HG03520 (cell line): ENCODE data around the gene TIMM44.
A peak's percentile ranks its signal among the peaks of the same experiment; 100 is the strongest.

Experiments used
- ATAC-seq: cut with Tn5 transposase; IDR thresholded peaks from one replicate; pipeline ENCODE4 v1.9.1; 2021; ENCODE audit warnings: mild to moderate bottlenecking, moderate library complexity; ENCODE audit not compliant: unreplicated experiment

Gene TIMM44

GRCh38 chr19:7915250-7916102, 28.0 kb downstream of the TIMM44 start:
- ATAC-seq = no peak

GRCh38 chr19:7914598-7915045, 28.8 kb downstream of the TIMM44 start, which contains the start of gene TGFBR3L:
Gene TGFBR3L, plus strand, starts transcription at chr19:7914830.
- no peak for ATAC-seq

- ATAC-seq = no peak
Measured at GRCh38 chr19:7914099-7914498, 29.4 kb downstream of the TIMM44 start.

- ATAC-seq = no peak
Measured at GRCh38 chr19:7913652-7914051, 29.8 kb downstream of the TIMM44 start.

GRCh38 chr19:7912697-7913564, 30.5 kb downstream of the TIMM44 start:
- no peak for ATAC-seq

GRCh38 chr19:7912144-7912696, 31.2 kb downstream of the TIMM44 start:
- ATAC-seq = no peak

GRCh38 chr19:7911508-7912143, 31.8 kb downstream of the TIMM44 start:
- no peak for ATAC-seq

- ATAC-seq = no peak
Measured at GRCh38 chr19:7910321-7911161, 32.9 kb downstream of the TIMM44 start.

GRCh38 chr19:7909471-7910067, 33.9 kb downstream of the TIMM44 start:
- ATAC-seq = no peak

GRCh38 chr19:7908742-7909461, 34.6 kb downstream of the TIMM44 start:
- ATAC-seq = no peak

- no peak for ATAC-seq
Measured at GRCh38 chr19:7908078-7908699, 35.3 kb downstream of the TIMM44 start.

GRCh38 chr19:7907544-7907943, 35.9 kb downstream of the TIMM44 start:
- no peak for ATAC-seq

GRCh38 chr19:7907122-7907521, 36.3 kb downstream of the TIMM44 start:
- ATAC-seq = no peak

- no peak for ATAC-seq
Measured at GRCh38 chr19:7905859-7906258, 37.6 kb downstream of the TIMM44 start.

- ATAC-seq = no peak
Measured at GRCh38 chr19:7905268-7905667, 38.2 kb downstream of the TIMM44 start.

GRCh38 chr19:7904074-7905020, 39.1 kb downstream of the TIMM44 start:
- ATAC-seq = peak; percentile 26
